Measurements from ENCODE around the gene RPL36AL. TPM values are rescaled to one million over a fixed set of nuclear protein-coding genes. Genes with fewer than 3 reads are reported as not detected.

The RPL36AL gene
- total RNA-seq, 2 donors from 2014 or later, result 120 to 180 TPM

DNA sequence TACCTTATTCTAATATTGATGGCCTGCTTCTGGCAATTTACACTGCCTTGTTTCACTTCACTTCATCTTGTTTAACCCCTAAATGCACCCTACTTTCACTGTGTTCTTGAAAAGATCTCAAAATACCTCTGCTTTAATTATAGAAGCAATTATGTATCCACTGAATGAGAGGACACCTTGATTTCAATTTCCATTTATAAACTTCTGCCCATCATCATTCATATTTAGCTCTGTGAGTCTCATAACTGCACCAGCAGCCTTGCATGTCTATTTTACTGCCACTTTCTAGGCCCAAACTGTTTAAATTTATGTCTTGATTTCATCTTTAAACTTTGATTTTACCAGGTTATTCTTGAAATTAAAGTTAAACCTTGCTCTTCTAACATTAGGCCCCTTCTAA lies 21.7 kb upstream of the RPL36AL start:
- peaks cover 3% of the 10 kb centered on the region for H3K36me3 ChIP-seq
- ATAC-seq (ENCODE audit: insufficient number of reproducible peaks, low FRiP score, low read depth), result no peak
- H3K9me3 ChIP-seq, result no peaks in the 10 kb centered on the region
- TF ChIP-seq, protein P1, sequence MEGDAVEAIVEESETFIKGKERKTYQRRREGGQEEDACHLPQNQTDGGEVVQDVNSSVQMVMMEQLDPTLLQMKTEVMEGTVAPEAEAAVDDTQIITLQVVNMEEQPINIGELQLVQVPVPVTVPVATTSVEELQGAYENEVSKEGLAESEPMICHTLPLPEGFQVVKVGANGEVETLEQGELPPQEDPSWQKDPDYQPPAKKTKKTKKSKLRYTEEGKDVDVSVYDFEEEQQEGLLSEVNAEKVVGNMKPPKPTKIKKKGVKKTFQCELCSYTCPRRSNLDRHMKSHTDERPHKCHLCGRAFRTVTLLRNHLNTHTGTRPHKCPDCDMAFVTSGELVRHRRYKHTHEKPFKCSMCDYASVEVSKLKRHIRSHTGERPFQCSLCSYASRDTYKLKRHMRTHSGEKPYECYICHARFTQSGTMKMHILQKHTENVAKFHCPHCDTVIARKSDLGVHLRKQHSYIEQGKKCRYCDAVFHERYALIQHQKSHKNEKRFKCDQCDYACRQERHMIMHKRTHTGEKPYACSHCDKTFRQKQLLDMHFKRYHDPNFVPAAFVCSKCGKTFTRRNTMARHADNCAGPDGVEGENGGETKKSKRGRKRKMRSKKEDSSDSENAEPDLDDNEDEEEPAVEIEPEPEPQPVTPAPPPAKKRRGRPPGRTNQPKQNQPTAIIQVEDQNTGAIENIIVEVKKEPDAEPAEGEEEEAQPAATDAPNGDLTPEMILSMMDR (IDR thresholded peaks at IDR 0.05), result no peak
- H3K27me3 ChIP-seq (replicated peaks; ENCODE audit: insufficient read depth), result no peaks in the 10 kb centered on the region
- H3K4me1 ChIP-seq (ENCODE audit: control insufficient read depth in 1 of 2, low read depth in 2 of 2), result peaks cover 5 to 6% of the 10 kb centered on the region in 2 donors
- no peak overlapping the region for H3K27ac ChIP-seq
- no peak for DNase-seq (ENCODE audit: low spot score)
- H3K4me3 ChIP-seq, result no peak overlapping the region

DNA sequence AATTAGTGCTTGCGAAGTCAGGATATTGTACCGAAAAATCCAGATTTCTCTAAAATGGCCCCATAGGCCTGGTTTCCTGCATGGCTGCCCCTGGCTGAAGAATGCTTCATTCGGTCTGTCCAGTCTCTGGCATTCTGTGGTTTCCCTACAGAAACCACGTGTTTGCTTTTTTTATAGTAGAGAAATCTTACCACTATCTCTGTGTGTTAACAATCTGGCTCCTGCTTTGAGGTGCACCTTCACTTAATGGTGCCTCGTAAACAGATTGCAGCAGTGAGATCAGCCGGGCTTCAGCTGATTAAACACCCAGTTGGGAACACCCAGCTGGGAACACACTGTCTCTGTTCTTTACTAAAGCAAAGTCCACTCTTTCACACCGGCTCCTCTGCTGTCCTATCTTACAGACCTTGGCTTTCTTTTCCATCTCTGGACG lies 21.3 kb upstream of the RPL36AL start:
- peaks cover 5 to 9% of the 10 kb centered on the region in 2 donors for H3K4me1 ChIP-seq (ENCODE audit: control insufficient read depth in 1 of 2, low read depth in 2 of 2)
- no peak overlapping the region for H3K27ac ChIP-seq
- TF ChIP-seq, protein P1 (IDR thresholded peaks at IDR 0.05), result no peak
- H3K4me3 ChIP-seq, result no peak overlapping the region
- H3K27me3 ChIP-seq (replicated peaks; ENCODE audit: insufficient read depth), result no peaks in the 10 kb centered on the region
- ATAC-seq (ENCODE audit: insufficient number of reproducible peaks, low FRiP score, low read depth) (no peak), DNase-seq (ENCODE audit: low spot score) (no peak)
- H3K9me3 ChIP-seq, result no peaks in the 10 kb centered on the region
- peaks cover 3% of the 10 kb centered on the region for H3K36me3 ChIP-seq

DNA sequence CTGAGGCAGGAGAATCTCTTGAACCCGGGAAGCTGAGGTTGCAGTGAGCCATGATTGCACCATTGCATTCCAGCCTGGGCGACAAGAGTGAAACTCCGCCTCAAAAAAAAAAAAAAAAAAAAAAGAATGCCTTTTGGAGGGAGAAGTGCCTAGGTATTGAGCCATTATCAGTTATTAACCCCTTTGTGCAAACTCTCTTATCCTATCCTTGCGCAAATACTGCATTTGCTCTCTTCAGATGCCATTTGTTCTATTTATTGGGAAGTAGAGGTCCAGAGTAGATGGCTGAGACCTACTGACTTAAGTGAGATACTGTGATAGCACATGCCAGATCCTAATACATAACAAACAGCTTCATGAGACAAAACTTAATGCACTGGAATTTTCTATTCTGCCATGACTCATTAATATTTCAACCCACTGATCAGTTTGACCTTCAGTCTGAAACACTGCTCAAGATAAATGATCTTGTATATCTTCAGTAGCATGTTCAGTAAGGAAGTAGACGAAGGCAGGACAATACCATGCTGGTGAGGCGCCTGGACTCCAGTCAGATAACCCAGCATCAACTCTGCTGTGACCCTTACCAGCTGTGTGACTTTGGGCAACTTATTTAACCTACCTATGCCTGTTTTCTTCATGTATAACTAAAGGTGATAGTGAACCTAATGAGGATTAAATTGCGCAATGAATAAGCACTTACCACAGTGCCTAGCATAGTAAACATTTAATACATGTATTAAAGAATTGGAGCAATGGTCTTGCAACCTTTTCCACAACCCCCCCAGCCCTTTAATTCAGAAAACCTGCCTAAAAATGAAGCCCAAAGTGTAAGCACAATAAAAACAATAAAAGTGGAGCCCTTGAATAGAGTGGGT lies 20.4 kb upstream of the RPL36AL start:
- Histone ChIP-seq H3K4me3 (no peak overlapping the region), H3K9me3 (no peaks in the 10 kb centered on the region), H3K27me3 (replicated peaks; ENCODE audit: insufficient read depth) (no peaks in the 10 kb centered on the region), H3K27ac (no peak overlapping the region), H3K36me3 (peaks cover 3% of the 10 kb centered on the region), H3K4me1 (ENCODE audit: control insufficient read depth in 1 of 2, low read depth in 2 of 2) (peaks cover 5 to 18% of the 10 kb centered on the region in 2 donors)
- DNase-seq (ENCODE audit: low spot score) (no peak), ATAC-seq (ENCODE audit: insufficient number of reproducible peaks, low FRiP score, low read depth) (no peak)
- TF ChIP-seq, protein P1 (IDR thresholded peaks at IDR 0.05), result no peak

DNA sequence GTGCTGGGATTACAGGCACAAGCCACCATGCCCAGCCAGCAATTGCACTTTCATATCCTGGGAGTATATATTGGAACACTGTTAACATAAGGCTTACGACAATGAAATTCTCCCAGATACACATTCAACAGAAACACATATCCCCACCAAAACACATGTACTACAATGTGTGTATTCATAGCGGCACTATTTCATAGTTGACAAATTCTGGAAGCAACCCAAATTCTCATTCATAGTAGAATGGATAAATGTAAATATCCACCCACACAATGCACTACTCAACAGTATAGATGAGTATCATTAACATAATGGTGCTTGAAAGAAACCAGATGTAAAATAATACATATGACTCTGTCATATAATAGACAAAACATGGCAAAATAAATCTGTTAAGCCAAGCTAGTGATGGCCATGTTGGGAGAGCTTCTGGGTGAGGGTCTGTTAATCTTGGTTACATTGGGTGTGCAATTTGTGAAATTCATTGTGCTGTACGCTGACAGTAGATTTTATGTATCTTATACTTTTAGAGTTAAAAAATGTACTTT lies 17.2 kb upstream of the RPL36AL start:
- ATAC-seq (ENCODE audit: insufficient number of reproducible peaks, low FRiP score, low read depth) (no peak), DNase-seq (ENCODE audit: low spot score) (no peak)
- peaks cover 3% of the 10 kb centered on the region for H3K36me3 ChIP-seq
- H3K4me1 ChIP-seq (ENCODE audit: control insufficient read depth in 1 of 2, low read depth in 2 of 2), result peaks cover 6 to 23% of the 10 kb centered on the region in 2 donors
- H3K4me3 ChIP-seq, result no peak overlapping the region
- H3K9me3 ChIP-seq, result no peaks in the 10 kb centered on the region
- no peak overlapping the region for H3K27ac ChIP-seq
- TF ChIP-seq, protein P1 (IDR thresholded peaks at IDR 0.05), result no peak
- H3K27me3 ChIP-seq (replicated peaks; ENCODE audit: insufficient read depth), result no peaks in the 10 kb centered on the region

DNA sequence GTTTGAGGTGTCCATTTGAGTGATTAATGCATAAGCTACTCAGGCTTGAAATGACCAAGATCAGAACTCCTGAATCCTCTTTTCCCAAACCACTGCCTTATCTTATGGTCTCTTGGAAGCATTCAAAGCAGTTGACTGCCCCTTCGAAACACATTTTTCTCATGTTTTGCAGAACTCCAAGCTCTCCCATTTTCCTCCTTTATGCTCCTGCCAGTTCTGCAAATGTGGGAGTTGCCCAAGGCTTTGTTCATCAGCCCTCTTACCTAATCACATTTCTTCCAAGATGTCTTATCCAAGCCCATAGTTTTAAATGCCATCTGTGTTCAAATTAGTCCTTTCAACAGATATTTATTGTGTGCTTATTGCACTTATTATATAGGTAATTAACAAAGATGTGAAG lies 16.4 kb upstream of the RPL36AL start:
- ATAC-seq (ENCODE audit: insufficient number of reproducible peaks, low FRiP score, low read depth), result no peak
- no peak overlapping the region for H3K27ac ChIP-seq

More for the DNA sequence above, 16.4 kb upstream of the RPL36AL start:
- Histone ChIP-seq H3K9me3 (no peaks in the 10 kb centered on the region), H3K4me1 (ENCODE audit: control insufficient read depth in 1 of 2, low read depth in 2 of 2) (peaks cover 11 to 27% of the 10 kb centered on the region in 2 donors), H3K36me3 (peaks cover 3% of the 10 kb centered on the region), H3K4me3 (no peak overlapping the region), H3K27me3 (replicated peaks; ENCODE audit: insufficient read depth) (no peaks in the 10 kb centered on the region)
- no peak for DNase-seq (ENCODE audit: low spot score)
- TF ChIP-seq, protein P1 (IDR thresholded peaks at IDR 0.05), result no peak
